IMR-90 (cell line): ENCODE data around the gene ARHGEF9. TPM values are rescaled to one million over a fixed set of nuclear protein-coding genes. Genes with fewer than 3 reads are reported as not detected.

Experiments used
- ATAC-seq: fragments of 200-7000 bp; cut with Tn5 transposase; 2 replicates; pipeline ENCODE4 v1.9.1; 2020; ENCODE audit warnings: low read depth, mild to moderate bottlenecking, moderate library complexity
- BruUV-seq: library from RNA; stranded (reverse); fragments of 400-500 nt; replicated peaks from 2 replicates; lab custom pipeline; 2021; lab: Mats Ljungman, UMichigan
- CTCF ChIA-PET: fragments of 300-600 bp; formaldehyde crosslinking; extraction: SDS; loops from one replicate; lab custom pipeline; 2021; ENCODE audit warnings: antibody characterized with exemption; lab: Yijun Ruan, JAX
- POLR2A ChIA-PET: fragments of 300-600 bp; sonication (Branson Sonifier 250); formaldehyde crosslinking; loops from one replicate; lab custom pipeline; 2022; ENCODE audit warnings: antibody characterized with exemption; ENCODE audit not compliant: unreplicated experiment; lab: Charles Lee
- DNase-seq: peaks from one replicate; pipeline ENCODE4 v3.0.0; 2013
- H2AFZ ChIP-seq: replicated peaks from 2 replicates; pipeline ENCODE3; 2013; ENCODE audit warnings: low read length, mild to moderate bottlenecking; ENCODE audit not compliant: poor library complexity
- H2AK5ac ChIP-seq: 2 replicates; pipeline ENCODE4 v1.6.1; 2013; ENCODE audit warnings: low read depth, low read length, inconsistent platforms
- H2AK9ac ChIP-seq: replicated peaks from 2 replicates; pipeline ENCODE3; 2013; ENCODE audit warnings: mild to moderate bottlenecking, low read depth, low read length, moderate library complexity; ENCODE audit not compliant: poor library complexity
- H2BK120ac ChIP-seq: 2 replicates; pipeline ENCODE4 v1.6.1; 2013; ENCODE audit warnings: low read depth, low read length, inconsistent platforms
- H2BK15ac ChIP-seq: 3 replicates; pipeline ENCODE4 v1.6.1; 2013; ENCODE audit warnings: low read depth, low read length, inconsistent platforms
- H2BK20ac ChIP-seq: 2 replicates; pipeline ENCODE4 v1.6.1; 2013; ENCODE audit warnings: low read depth, mild to moderate bottlenecking, inconsistent platforms, low read length, moderate library complexity
- H2BK5ac ChIP-seq: 2 replicates; pipeline ENCODE4 v1.6.1; 2013; ENCODE audit warnings: mild to moderate bottlenecking, low read depth, low read length, inconsistent platforms; ENCODE audit not compliant: poor library complexity, severe bottlenecking
- H3K14ac ChIP-seq: replicated peaks from 2 replicates; pipeline ENCODE4 v1.6.1; 2013; ENCODE audit warnings: low read depth, low read length, inconsistent platforms
- H3K18ac ChIP-seq: 2 replicates; pipeline ENCODE4 v1.6.1; 2013; ENCODE audit warnings: low read depth, low read length, control low read depth
- H3K23ac ChIP-seq: 2 replicates; pipeline ENCODE4 v1.6.1; 2013; ENCODE audit warnings: low read depth, low read length, inconsistent platforms
- H3K27ac ChIP-seq: 2 replicates; pipeline ENCODE4 v1.5.1; 2013; ENCODE audit warnings: mild to moderate bottlenecking, control low read depth, low read length; ENCODE audit not compliant: insufficient read depth
- H3K27me3 ChIP-seq: 2 replicates; pipeline ENCODE4 v1.6.1; 2013; ENCODE audit warnings: low read length; ENCODE audit not compliant: control insufficient read depth, insufficient read depth
- H3K36me3 ChIP-seq: 2 replicates; pipeline ENCODE4 v1.6.1; 2013; ENCODE audit warnings: low read length, mixed read lengths; ENCODE audit not compliant: control insufficient read depth, insufficient read depth
- H3K4ac ChIP-seq: 2 replicates; pipeline ENCODE4 v1.6.1; 2013; ENCODE audit warnings: low read depth, low read length, inconsistent platforms
- H3K4me1 ChIP-seq: 2 replicates; pipeline ENCODE4 v1.6.1; 2013; ENCODE audit warnings: low read length, mixed read lengths; ENCODE audit not compliant: control insufficient read depth, insufficient read depth
- H3K4me2 ChIP-seq: 2 replicates; pipeline ENCODE4 v1.6.1; 2013; ENCODE audit warnings: low read depth, mild to moderate bottlenecking, control low read depth, low read length, moderate library complexity
- H3K4me3 ChIP-seq: 2 replicates; pipeline ENCODE4 v1.5.1; 2013; ENCODE audit warnings: low read depth, mild to moderate bottlenecking, control low read depth, low read length, moderate library complexity; ENCODE audit not compliant: insufficient read depth
- H3K56ac ChIP-seq: 2 replicates; pipeline ENCODE4 v1.6.1; 2013; ENCODE audit warnings: low read length, inconsistent platforms; ENCODE audit not compliant: insufficient read depth; ENCODE audit errors: extremely low read depth
- H3K79me1 ChIP-seq, 2 experiments: 2 replicates each; pipeline ENCODE4 v1.6.1; 2013; ENCODE audit warnings: low read length in 2 of 2, inconsistent platforms in 1 of 2, low read depth in 1 of 2
- H3K9ac ChIP-seq: 2 replicates; pipeline ENCODE4 v1.6.1; 2013; ENCODE audit warnings: low read depth, low read length, control low read depth
- H3K9me1 ChIP-seq: 2 replicates; pipeline ENCODE4 v1.6.1; 2013; ENCODE audit warnings: low read length, inconsistent platforms; ENCODE audit not compliant: insufficient read depth
- H3K9me3 ChIP-seq: 2 replicates; pipeline ENCODE4 v1.6.1; 2013; ENCODE audit warnings: low read length; ENCODE audit not compliant: control insufficient read depth, insufficient read depth
- H4K20me1 ChIP-seq: 2 replicates; pipeline ENCODE4 v1.6.1; 2013; ENCODE audit warnings: low read length, inconsistent platforms; ENCODE audit not compliant: insufficient read depth
- H4K5ac ChIP-seq: 2 replicates; pipeline ENCODE4 v1.6.1; 2013; ENCODE audit warnings: mild to moderate bottlenecking, low read depth, low read length, control low read depth
- H4K8ac ChIP-seq, 2 experiments: 2 replicates each; pipeline ENCODE4 v1.6.1; 2013; ENCODE audit warnings: low read depth in 2 of 2, low read length in 2 of 2, control low read depth in 1 of 2, inconsistent platforms in 1 of 2
- H4K91ac ChIP-seq: 2 replicates; pipeline ENCODE4 v1.6.1; 2013; ENCODE audit warnings: low read depth, low read length, inconsistent platforms; ENCODE audit not compliant: insufficient read depth
- BHLHE40 ChIP-seq: fragments of 150-350 bp; IDR thresholded peaks from 2 replicates; pipeline ENCODE4 v1.6.1; 2016; ENCODE audit warnings: mild to moderate bottlenecking, low read depth, low read length
- CEBPB ChIP-seq: IDR thresholded peaks from 2 replicates; pipeline ENCODE4 v1.6.1; 2012; ENCODE audit warnings: low read depth, low read length, improper control_type of control experiment
- CHD1 ChIP-seq: IDR thresholded peaks from 2 replicates; pipeline ENCODE4 v1.6.1; 2012; ENCODE audit warnings: low read depth, low read length, improper control_type of control experiment
- CTCF ChIP-seq: conservative IDR thresholded peaks from 2 replicates; pipeline ENCODE4 v1.5.1; 2012; ENCODE audit warnings: mild to moderate bottlenecking, low read depth, low read length, improper control_type of control experiment
- MAFK ChIP-seq: IDR thresholded peaks from 2 replicates; pipeline ENCODE4 v1.6.1; 2012; ENCODE audit warnings: low read depth, low read length, improper control_type of control experiment
- MXI1 ChIP-seq: IDR thresholded peaks from 2 replicates; pipeline ENCODE4 v1.6.1; 2012; ENCODE audit warnings: low read depth, mild to moderate bottlenecking, low read length, moderate library complexity, borderline replicate concordance
- NFE2L2 ChIP-seq: fragments of 150-350 bp; IDR thresholded peaks from 2 replicates; pipeline ENCODE4 v1.6.1; 2016; ENCODE audit warnings: low read depth, mild to moderate bottlenecking, low read length
- POLR2A ChIP-seq: IDR thresholded peaks from 2 replicates; pipeline ENCODE4 v1.6.1; 2012; ENCODE audit warnings: mild to moderate bottlenecking, low read depth, low read length
- RAD21 ChIP-seq: IDR thresholded peaks from 2 replicates; pipeline ENCODE4 v1.6.1; 2012; ENCODE audit warnings: low read length, improper control_type of control experiment
- RCOR1 ChIP-seq: IDR thresholded peaks from 2 replicates; pipeline ENCODE4 v1.6.1; 2012; ENCODE audit warnings: mild to moderate bottlenecking, low read length, improper control_type of control experiment; ENCODE audit not compliant: insufficient replicate concordance
- RFX5 ChIP-seq: IDR thresholded peaks from 2 replicates; pipeline ENCODE4 v1.8.0; 2012; ENCODE audit warnings: low read depth, mild to moderate bottlenecking, low read length, moderate library complexity
- SMC3 ChIP-seq: fragments of 150-350 bp; IDR thresholded peaks from 2 replicates; pipeline ENCODE4 v1.6.1; 2016; ENCODE audit warnings: low read depth, mild to moderate bottlenecking, antibody characterized with exemption, low read length, moderate library complexity
- USF2 ChIP-seq: fragments of 150-350 bp; IDR thresholded peaks from 2 replicates; pipeline ENCODE4 v1.6.1; 2017; ENCODE audit warnings: mild to moderate bottlenecking, antibody characterized with exemption, low read length, low read depth
- WGBS, 2 experiments: methylation state at CpG; one replicate each; pipeline versions ENCODE4 v1.1.5 to v1.1.7; 2013; ENCODE audit warnings: missing lambda C conversion rate in 2 of 2; ENCODE audit not compliant: insufficient read length in 1 of 2; ENCODE audit errors: extremely low coverage in 2 of 2; 5-methylcytosine and 5-hydroxymethylcytosine counted together
- dilution Hi-C: fragments of 300-500 bp; cut with HindIII; formaldehyde crosslinking; loops from one replicate; pipeline ENCODE4 v1.14.3; 2018; ENCODE audit warnings: low sequenced_read_pairs; ENCODE audit not compliant: unreplicated experiment
- in situ Hi-C: fragments of 300-500 bp; cut with MboI; formaldehyde crosslinking; loops from 3 replicates; pipeline ENCODE4 v1.14.3; 2019; ENCODE audit warnings: low sequenced_read_pairs, inconsistent platforms, mixed read lengths
- intact Hi-C: fragments of 100-400 bp; cut with micrococcal nuclease; formaldehyde crosslinking; loops from 2 replicates; pipeline ENCODE4 v1.10.0; 2022
- polyA plus RNA-seq, 3 experiments: library from polyadenylated mRNA; depleted of rRNA; stranded (reverse); fragments of >200 nt; gene quantifications; 2 replicates each; pipeline ENCODE4 v1.2.3, GENCODE V29; 2012; ENCODE audit warnings: low replicate concordance in 1 of 3
- total RNA-seq: library from RNA; depleted of rRNA; stranded (reverse); fragments of >200 nt; gene quantifications from 2 replicates; pipeline ENCODE4 v1.2.3, GENCODE V29; 2012

ARHGEF9 gene
- total and polyA plus RNA-seq, 2 of the 4 experiments (the other 2 are of a cell fraction) = 7.1 to 11.8 TPM

GRCh38 chrX:63743596-63743995, 41.4 kb downstream of the ARHGEF9 start:
- Histone ChIP-seq H2BK20ac (no peak overlapping the region), H4K91ac (no peak overlapping the region), H2AK9ac (no peak overlapping the region), H3K36me3 (no peaks in the 10 kb centered on the region), H3K9me3 (no peaks in the 10 kb centered on the region), H3K79me1 (0 out of 4 replicates have a peak, but pooled peaks cover 0 to 4% of the 10 kb centered on the region in 2 experiments), H3K23ac (no peak overlapping the region), H3K9me1 (no peaks in the 10 kb centered on the region), H2BK5ac (no peak overlapping the region), H3K56ac (no peak overlapping the region), H2BK120ac (no peak overlapping the region), H4K5ac (no peak overlapping the region), H2BK15ac (no peak overlapping the region), H3K27ac (no peak overlapping the region), H3K27me3 (peaks cover 3% of the 10 kb centered on the region; the same call in 1 of the 2 replicates), H3K14ac (no peak overlapping the region), H3K4me2 (no peak overlapping the region), H3K4me3 (no peak overlapping the region), H3K4me1 (peaks cover 2% of the 10 kb centered on the region; the same call in 1 of the 2 replicates), H4K20me1 (no peaks in the 10 kb centered on the region), H2AK5ac (no peak overlapping the region), H3K4ac (no peak overlapping the region), H3K18ac (no peak overlapping the region), H4K8ac (no peak overlapping the region), H2AFZ (no peak overlapping the region), H3K9ac (no peak overlapping the region)
- TF ChIP-seq RAD21 (no peak), RCOR1 (no peak), USF2 (no peak), SMC3 (no peak), CHD1 (no peak), MXI1 (no peak), CTCF (no peak), RFX5 (no peak), NFE2L2 (no peak), POLR2A (no peak), CEBPB (no peak), BHLHE40 (no peak), MAFK (no peak)
- WGBS, 2 experiments = no CpG with 5 or more reads among the region's 2 CpGs
- POLR2A ChIA-PET = no interaction called here
- CTCF ChIA-PET = no interaction called here
- no TSS peak for BruUV-seq
- in situ Hi-C loops (no loop called here), intact Hi-C loops (no loop called here), dilution Hi-C loops (no loop called here)
- ATAC-seq (no peak), DNase-seq (no peak)
